Measurements from ENCODE around the gene DHRS7C.

GRCh38 chr17:9726291-9726690 is 65.1 kb downstream of the DHRS7C start:
- TF ChIP-seq POLR2AphosphoS5 (IDR thresholded peaks at IDR 0.05; ENCODE audit: low read depth, low read length) (no peak), TAF1 (IDR thresholded peaks at IDR 0.05; ENCODE audit: borderline replicate concordance, insufficient read depth, low read length) (no peak), REST (IDR thresholded peaks at IDR 0.05; ENCODE audit: insufficient read depth in 1 of 2, low read depth in 2 of 2, low read length in 2 of 2) (no peak), SIN3A (IDR thresholded peaks at IDR 0.05; ENCODE audit: borderline replicate concordance, insufficient read depth, low read length) (no peak), FOXP2 (optimal IDR thresholded peaks at IDR 0.05; ENCODE audit: borderline replicate concordance, extremely low read depth, extremely low read length, insufficient read depth) (no peak)
